ENCODE data around the gene SMARCC1. TPM values are rescaled to one million over a fixed set of nuclear protein-coding genes. Genes with fewer than 3 reads are reported as not detected.

The SMARCC1 gene
- total RNA-seq, 1 donor from 2014 or later, result 99.6 TPM

- no peak for TF ChIP-seq CTCF (IDR thresholded peaks at IDR 0.05)
- Mint-ChIP-seq H3K27ac (ENCODE audit: unreplicated experiment) (no peak overlapping the region), H3K4me3 (ENCODE audit: unreplicated experiment) (no peak overlapping the region), H3K9me3 (ENCODE audit: unreplicated experiment) (no peaks in the 10 kb centered on the region), H3K36me3 (ENCODE audit: unreplicated experiment) (peaks cover 42% of the 10 kb centered on the region), H3K4me1 (ENCODE audit: unreplicated experiment) (no peaks in the 10 kb centered on the region), H3K27me3 (ENCODE audit: unreplicated experiment) (no peaks in the 10 kb centered on the region)
- no peak for DNase-seq (ENCODE audit: extremely low spot score, unreplicated experiment)
Observed at GRCh38 chr3:47636921-47637320, 144.8 kb downstream of the SMARCC1 start.

GRCh38 chr3:47636225-47636624, 145.5 kb downstream of the SMARCC1 start:
- H3K27ac Mint-ChIP-seq (ENCODE audit: unreplicated experiment), result no peak overlapping the region
- H3K4me1 Mint-ChIP-seq (ENCODE audit: unreplicated experiment), result no peaks in the 10 kb centered on the region
- no peak overlapping the region for H3K4me3 Mint-ChIP-seq (ENCODE audit: unreplicated experiment)
- H3K9me3 Mint-ChIP-seq (ENCODE audit: unreplicated experiment), result no peaks in the 10 kb centered on the region
- DNase-seq (ENCODE audit: extremely low spot score, unreplicated experiment), result no peak
- H3K36me3 Mint-ChIP-seq (ENCODE audit: unreplicated experiment), result peaks cover 42% of the 10 kb centered on the region
- no peak for TF ChIP-seq CTCF (IDR thresholded peaks at IDR 0.05)
- no peaks in the 10 kb centered on the region for H3K27me3 Mint-ChIP-seq (ENCODE audit: unreplicated experiment)

- no peaks in the 10 kb centered on the region for H3K27me3 Mint-ChIP-seq (ENCODE audit: unreplicated experiment)
- peaks cover 46% of the 10 kb centered on the region for H3K36me3 Mint-ChIP-seq (ENCODE audit: unreplicated experiment)
- no peak overlapping the region for H3K4me3 Mint-ChIP-seq (ENCODE audit: unreplicated experiment)
- H3K9me3 Mint-ChIP-seq (ENCODE audit: unreplicated experiment), result no peaks in the 10 kb centered on the region
- DNase-seq (ENCODE audit: extremely low spot score, unreplicated experiment), result no peak
- H3K4me1 Mint-ChIP-seq (ENCODE audit: unreplicated experiment), result no peaks in the 10 kb centered on the region
- no peak overlapping the region for H3K27ac Mint-ChIP-seq (ENCODE audit: unreplicated experiment)
- no peak for TF ChIP-seq CTCF (IDR thresholded peaks at IDR 0.05)
Observed at GRCh38 chr3:47635536-47635935, 146.2 kb downstream of the SMARCC1 start.

GRCh38 chr3:47634996-47635395, 146.7 kb downstream of the SMARCC1 start:
- Mint-ChIP-seq H3K27me3 (ENCODE audit: unreplicated experiment) (no peaks in the 10 kb centered on the region), H3K4me3 (ENCODE audit: unreplicated experiment) (no peak overlapping the region), H3K9me3 (ENCODE audit: unreplicated experiment) (no peaks in the 10 kb centered on the region), H3K36me3 (ENCODE audit: unreplicated experiment) (peaks cover 46% of the 10 kb centered on the region), H3K27ac (ENCODE audit: unreplicated experiment) (no peak overlapping the region), H3K4me1 (ENCODE audit: unreplicated experiment) (no peaks in the 10 kb centered on the region)
- DNase-seq (ENCODE audit: extremely low spot score, unreplicated experiment), result no peak
- TF ChIP-seq CTCF (IDR thresholded peaks at IDR 0.05), result no peak

- H3K9me3 Mint-ChIP-seq (ENCODE audit: unreplicated experiment), result no peaks in the 10 kb centered on the region
- no peak for TF ChIP-seq CTCF (IDR thresholded peaks at IDR 0.05)
- H3K27ac Mint-ChIP-seq (ENCODE audit: unreplicated experiment), result no peak overlapping the region
- H3K27me3 Mint-ChIP-seq (ENCODE audit: unreplicated experiment), result no peaks in the 10 kb centered on the region
- H3K4me3 Mint-ChIP-seq (ENCODE audit: unreplicated experiment), result no peak overlapping the region
- no peak for DNase-seq (ENCODE audit: extremely low spot score, unreplicated experiment)
- peaks cover 56% of the 10 kb centered on the region for H3K36me3 Mint-ChIP-seq (ENCODE audit: unreplicated experiment)
- no peaks in the 10 kb centered on the region for H3K4me1 Mint-ChIP-seq (ENCODE audit: unreplicated experiment)
Observed at GRCh38 chr3:47630810-47631209, 150.9 kb downstream of the SMARCC1 start.
